Stomach (tissue), 9 donors: ENCODE results near the gene UBTD2. TPM values are rescaled to one million over a fixed set of nuclear protein-coding genes. Genes with fewer than 3 reads are reported as not detected.
A peak's percentile ranks its signal among the peaks of the same experiment; 100 is the strongest.

Experiments used
- DNase-seq, 2 donors: peaks; one replicate each; pipeline versions ENCODE4 v3.0.0 to v3.0.0-alpha.2; 2013 to 2019
- H3K27ac ChIP-seq, 5 donors: fragments of 200-600 bp in 4 of 5; sonication (generic) in 4 of 5; one replicate each; pipeline ENCODE4 v1.5.1; 2013 to 2019; ENCODE audit warnings: mild to moderate bottlenecking in 1 of 5, moderate library complexity in 1 of 5
- H3K27me3 ChIP-seq, 3 donors: fragments of 200-600 bp; sonication (generic); one replicate each; pipeline ENCODE4 v1.5.1; 2017 to 2019; ENCODE audit warnings: mixed run types in 1 of 3
- H3K36me3 ChIP-seq, 4 donors: fragments of 200-600 bp; sonication (generic); 1 replicate in 3 of 4; 2 replicates in 1 of 4; pipeline ENCODE4 v1.5.1; 2016 to 2019
- H3K4me1 ChIP-seq, 4 donors: fragments of 200-600 bp; sonication (generic); one replicate each; pipeline ENCODE4 v1.5.1; 2016 to 2019
- H3K4me3 ChIP-seq, 4 donors: fragments of 200-600 bp; sonication (generic) in 3 of 4; one replicate each; pipeline ENCODE4 v1.5.1; 2016 to 2019; ENCODE audit warnings: mild to moderate bottlenecking in 1 of 4
- H3K9me3 ChIP-seq, 4 donors: fragments of 200-600 bp; sonication (generic); one replicate each; pipeline ENCODE4 v1.5.1; 2016 to 2019
- EP300 ChIP-seq: sonication (generic); formaldehyde crosslinking; IDR thresholded peaks from one replicate; pipeline ENCODE4 v1.6.1; 2017; ENCODE audit warnings: antibody characterized with exemption
- POLR2A ChIP-seq, 4 donors: fragments of 450-650 bp; IDR thresholded peaks; one replicate each; pipeline ENCODE4 v1.6.1; 2016; ENCODE audit warnings: antibody characterized with exemption in 4 of 4, control low read depth in 2 of 4, mild to moderate bottlenecking in 1 of 4, moderate library complexity in 1 of 4
- POLR2AphosphoS5 ChIP-seq, 3 donors: sonication (generic); formaldehyde crosslinking; IDR thresholded peaks; one replicate each; pipeline ENCODE4 v1.6.1; 2016; ENCODE audit warnings: antibody characterized with exemption in 3 of 3
- WGBS, 5 donors: extraction: QIAGEN DNeasy Blood & Tissue Kit in 3 of 5; methylation state at CpG; one replicate each; pipeline versions ENCODE4 v1.1.5 to v1.1.7; 2013 to 2018; 5-methylcytosine and 5-hydroxymethylcytosine counted together
- intact Hi-C: fragments of 100-400 bp; cut with DNase I; formaldehyde crosslinking; loops from one replicate; pipeline ENCODE4 v1.15.1; 2023; ENCODE audit warnings: low total_unique reads
- polyA plus RNA-seq, 3 donors: library from polyadenylated mRNA; stranded (reverse); fragments of 200-250 nt; gene quantifications; one replicate each; pipeline ENCODE4 v1.2.3, GENCODE V29; 2013
- total RNA-seq, 5 donors: library from RNA; depleted of rRNA; stranded (reverse); fragments of >200 nt; gene quantifications; one replicate each; pipeline versions ENCODE4 v1.1.0 to v1.2.3, GENCODE V29; 2014 to 2016
- TF ChIP-seq, protein P1 (sequence below), 7 experiments: fragments of 450-650 bp in 4 of 7; fragments of 200-600 bp in 3 of 7; sonication (generic) in 3 of 7; IDR thresholded peaks; one replicate each; pipeline ENCODE4 v1.5.1; 2016 to 2019; ENCODE audit warnings: antibody characterized with exemption in 7 of 7, control low read depth in 2 of 7, mild to moderate bottlenecking in 1 of 7
- donor health status: healthy with polysubstance abuse.
- donor health status: Bipolar disorder and iron deficiency.
- donor health status: healthy.

The UBTD2 gene
- total and polyA plus RNA-seq, 8 donors: 1.8 to 48.5 (median 16.7) TPM

DNA sequence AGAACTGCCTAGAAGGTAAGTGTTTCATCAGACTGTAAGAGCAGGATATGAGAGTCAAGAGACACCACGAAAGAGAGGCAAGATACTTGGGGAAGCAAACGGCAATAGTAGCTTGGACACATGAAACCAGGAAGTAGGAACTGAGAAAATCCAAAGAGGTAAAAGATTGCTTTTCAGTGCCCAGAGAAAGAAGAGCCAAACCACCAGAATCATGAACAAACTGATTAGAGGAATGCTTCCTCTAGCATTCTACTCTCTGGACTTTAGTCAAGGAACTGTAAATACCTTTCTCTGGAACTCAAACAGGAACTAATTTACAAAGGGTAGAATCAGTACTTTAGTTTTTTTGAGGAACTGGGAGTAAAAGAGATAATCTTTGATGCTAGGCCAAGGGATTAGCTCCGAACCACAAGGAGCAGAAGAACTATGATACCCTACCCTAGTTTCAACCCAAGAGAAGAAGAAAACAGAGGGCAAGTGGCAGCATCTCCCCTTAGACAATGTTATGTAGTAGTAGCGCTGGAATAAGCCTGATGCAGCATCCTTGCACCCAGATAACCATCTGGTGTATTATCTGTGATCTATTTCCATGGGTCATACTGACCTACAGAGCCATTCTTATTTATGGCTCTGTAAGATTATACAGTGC, 48.3 kb downstream of the UBTD2 start:
- peak in 1 of 2 donors; percentile 30 for DNase-seq

DNA sequence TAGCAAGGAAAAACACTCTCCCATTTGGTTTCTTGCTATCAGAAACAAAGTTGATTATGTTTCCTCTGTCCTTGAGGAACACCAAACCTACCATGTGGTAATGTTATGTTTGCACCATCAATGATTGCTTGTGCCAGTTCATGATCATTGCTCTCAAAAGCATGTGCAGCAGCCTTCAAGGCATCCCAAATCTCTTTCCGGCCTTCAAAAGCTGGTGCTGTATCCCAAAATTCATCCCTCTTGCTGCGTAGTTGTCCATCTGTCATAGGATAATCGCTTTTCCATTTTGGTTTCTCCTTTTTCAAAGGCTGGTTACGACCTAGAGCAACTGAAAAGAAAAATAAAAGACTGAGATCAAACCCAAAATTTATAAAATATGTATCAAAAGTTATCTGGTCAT, 49.5 kb downstream of the UBTD2 start:
- Histone ChIP-seq H3K4me1 (peaks cover 9 to 39% (median 27%) of the 10 kb centered on the region in 4 donors), H3K4me3 (no peak overlapping the region), H3K36me3 (peaks cover 3 to 41% (median 38%) of the 10 kb centered on the region in 4 donors), H3K27me3 (no peaks in the 10 kb centered on the region), H3K27ac (no peak overlapping the region), H3K9me3 (no peaks in the 10 kb centered on the region)
- no peak for TF ChIP-seq POLR2A (IDR thresholded peaks at IDR 0.05)
- DNase-seq: no peak
- WGBS, 5 donors: 96 to 98% (median 97%) methylated on average over 4 of the region's 4 CpGs
- intact Hi-C loops: no loop called here

More for the DNA sequence above, 48.3 kb downstream of the UBTD2 start:
- peak overlapping the region in 3 of 5 donors; percentile 13 to 55 (median 44) for H3K27ac ChIP-seq
- peaks cover 3 to 36% (median 35%) of the 10 kb centered on the region in 4 donors for H3K36me3 ChIP-seq
- H3K27me3 ChIP-seq: no peaks in the 10 kb centered on the region
- H3K9me3 ChIP-seq: no peaks in the 10 kb centered on the region
- WGBS, 5 donors: 27 to 39% (median 35%) methylated on average over 4 of the region's 4 CpGs
- H3K4me3 ChIP-seq: no peak overlapping the region
- peaks cover 9 to 39% (median 27%) of the 10 kb centered on the region in 4 donors for H3K4me1 ChIP-seq
- TF ChIP-seq EP300 (no peak), POLR2A (IDR thresholded peaks at IDR 0.05) (no peak), POLR2AphosphoS5 (IDR thresholded peaks at IDR 0.05) (no peak)
- TF ChIP-seq, protein P1, sequence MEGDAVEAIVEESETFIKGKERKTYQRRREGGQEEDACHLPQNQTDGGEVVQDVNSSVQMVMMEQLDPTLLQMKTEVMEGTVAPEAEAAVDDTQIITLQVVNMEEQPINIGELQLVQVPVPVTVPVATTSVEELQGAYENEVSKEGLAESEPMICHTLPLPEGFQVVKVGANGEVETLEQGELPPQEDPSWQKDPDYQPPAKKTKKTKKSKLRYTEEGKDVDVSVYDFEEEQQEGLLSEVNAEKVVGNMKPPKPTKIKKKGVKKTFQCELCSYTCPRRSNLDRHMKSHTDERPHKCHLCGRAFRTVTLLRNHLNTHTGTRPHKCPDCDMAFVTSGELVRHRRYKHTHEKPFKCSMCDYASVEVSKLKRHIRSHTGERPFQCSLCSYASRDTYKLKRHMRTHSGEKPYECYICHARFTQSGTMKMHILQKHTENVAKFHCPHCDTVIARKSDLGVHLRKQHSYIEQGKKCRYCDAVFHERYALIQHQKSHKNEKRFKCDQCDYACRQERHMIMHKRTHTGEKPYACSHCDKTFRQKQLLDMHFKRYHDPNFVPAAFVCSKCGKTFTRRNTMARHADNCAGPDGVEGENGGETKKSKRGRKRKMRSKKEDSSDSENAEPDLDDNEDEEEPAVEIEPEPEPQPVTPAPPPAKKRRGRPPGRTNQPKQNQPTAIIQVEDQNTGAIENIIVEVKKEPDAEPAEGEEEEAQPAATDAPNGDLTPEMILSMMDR (IDR thresholded peaks at IDR 0.05): no peak
- intact Hi-C loops: no loop called here

DNA sequence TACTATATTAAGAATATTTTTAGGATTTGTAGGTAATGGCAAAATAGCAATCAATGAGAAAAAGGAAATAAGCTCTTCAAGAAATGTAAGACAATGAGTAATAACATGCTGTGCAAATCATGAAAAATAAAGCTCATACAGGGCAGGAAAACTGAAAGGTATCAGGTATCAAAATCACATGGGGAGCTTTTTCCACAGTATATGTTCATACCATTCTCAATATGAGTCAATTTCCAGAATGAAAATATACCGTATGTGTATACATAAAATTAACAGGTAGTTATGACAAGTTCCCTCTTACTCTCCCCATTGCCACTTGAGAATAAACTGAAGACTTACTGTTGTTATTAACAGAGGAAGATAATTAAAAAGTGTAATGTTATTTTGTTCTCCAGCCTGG, 53.7 kb downstream of the UBTD2 start:
- no peak overlapping the region for H3K4me3 ChIP-seq
- peaks cover 3 to 64% (median 43%) of the 10 kb centered on the region in 4 donors for H3K36me3 ChIP-seq
- WGBS, 5 donors: 85 to 92% (median 86%) methylated on average over 1 of the region's 1 CpG

DNA sequence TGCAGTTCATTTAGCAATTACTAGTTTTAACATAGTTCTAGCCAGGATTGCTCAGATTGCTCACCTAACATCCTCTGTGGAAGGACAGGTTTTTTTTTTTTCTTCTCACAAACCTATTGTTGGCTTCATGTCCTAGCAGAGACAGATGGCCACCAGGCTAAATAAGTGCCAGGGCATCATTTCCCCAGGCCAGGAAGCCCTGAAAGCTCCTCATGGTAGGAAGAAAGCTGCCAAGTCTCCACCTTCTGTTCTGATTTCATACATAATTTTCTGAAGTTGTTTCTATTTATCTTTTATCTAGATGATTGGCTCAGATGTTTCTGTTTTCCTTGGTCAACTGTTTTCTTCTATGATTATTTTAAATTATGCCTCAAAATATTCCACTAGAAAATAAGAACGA, 58.6 kb downstream of the UBTD2 start:
- Histone ChIP-seq H3K27me3 (no peaks in the 10 kb centered on the region), H3K4me3 (no peak overlapping the region), H3K9me3 (no peaks in the 10 kb centered on the region), H3K36me3 (peaks cover 2 to 49% (median 28%) of the 10 kb centered on the region in 4 donors), H3K4me1 (no peaks in the 10 kb centered on the region), H3K27ac (no peak overlapping the region)
- intact Hi-C loops: no loop called here
- DNase-seq: no peak
- no peak for TF ChIP-seq POLR2A (IDR thresholded peaks at IDR 0.05)
- TF ChIP-seq EP300: no peak
- TF ChIP-seq, protein P1 (IDR thresholded peaks at IDR 0.05): no peak
- TF ChIP-seq POLR2AphosphoS5 (IDR thresholded peaks at IDR 0.05): no peak
- 88 to 95% (median 90%) methylated on average over 1 of the region's 1 CpG for WGBS, 5 donors

More for the DNA sequence above, 53.7 kb downstream of the UBTD2 start:
- DNase-seq: no peak
- TF ChIP-seq EP300 (no peak), POLR2A (IDR thresholded peaks at IDR 0.05) (no peak), POLR2AphosphoS5 (IDR thresholded peaks at IDR 0.05) (no peak)
- TF ChIP-seq, protein P1 (IDR thresholded peaks at IDR 0.05): no peak
- intact Hi-C loops: no loop called here
- Histone ChIP-seq H3K27me3 (no peaks in the 10 kb centered on the region), H3K4me1 (peaks cover 0 to 5% (median 4%) of the 10 kb centered on the region in 4 donors), H3K27ac (no peak overlapping the region), H3K9me3 (no peaks in the 10 kb centered on the region)
